HG03378 (cell line): ENCODE data around the gene SLC12A7.
"Not testable (repeated sequence)": the region's sequence is repeated elsewhere in the genome, so short reads cannot be mapped to it uniquely, and the experiment has no call there.

Experiments used
- ATAC-seq: cut with Tn5 transposase; IDR thresholded peaks from one replicate; pipeline ENCODE4 v1.9.1; 2021; ENCODE audit warnings: mild to moderate bottlenecking, moderate library complexity; ENCODE audit not compliant: unreplicated experiment

The SLC12A7 gene

DNA sequence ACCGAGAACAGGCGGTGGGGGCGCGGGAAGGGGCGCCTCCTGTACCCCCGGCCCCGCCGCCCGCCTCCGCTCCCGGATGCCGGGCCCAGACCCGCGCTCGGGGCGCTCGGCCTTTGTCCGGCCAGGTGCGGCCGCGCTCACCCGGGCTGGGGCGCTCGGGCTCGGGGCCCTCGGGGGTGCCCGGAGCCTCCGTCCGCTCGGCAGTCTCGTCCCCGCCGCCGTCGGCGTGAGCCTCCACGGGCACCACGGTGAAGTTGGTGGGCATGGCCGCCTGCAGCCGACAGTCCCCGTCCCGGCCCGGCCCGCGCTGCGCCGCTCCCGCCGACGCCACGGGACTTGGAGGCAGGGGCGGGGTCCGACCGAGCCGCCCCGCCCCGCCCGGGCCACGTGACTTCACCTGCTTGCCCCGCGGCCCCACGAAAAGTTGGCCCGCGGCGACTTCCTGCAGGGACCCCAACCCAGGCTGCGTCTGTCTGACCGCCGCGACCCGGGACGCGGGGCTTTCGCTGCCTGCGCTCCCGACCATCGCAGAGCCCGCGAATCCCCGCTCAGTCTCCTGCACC is at the start of gene SLC12A7:
Gene SLC12A7, minus strand, starts transcription at position 337 of the 563 bp plus-strand sequence. Its CDS starts 72 bp downstream, at position 265.
- no peak for ATAC-seq

DNA sequence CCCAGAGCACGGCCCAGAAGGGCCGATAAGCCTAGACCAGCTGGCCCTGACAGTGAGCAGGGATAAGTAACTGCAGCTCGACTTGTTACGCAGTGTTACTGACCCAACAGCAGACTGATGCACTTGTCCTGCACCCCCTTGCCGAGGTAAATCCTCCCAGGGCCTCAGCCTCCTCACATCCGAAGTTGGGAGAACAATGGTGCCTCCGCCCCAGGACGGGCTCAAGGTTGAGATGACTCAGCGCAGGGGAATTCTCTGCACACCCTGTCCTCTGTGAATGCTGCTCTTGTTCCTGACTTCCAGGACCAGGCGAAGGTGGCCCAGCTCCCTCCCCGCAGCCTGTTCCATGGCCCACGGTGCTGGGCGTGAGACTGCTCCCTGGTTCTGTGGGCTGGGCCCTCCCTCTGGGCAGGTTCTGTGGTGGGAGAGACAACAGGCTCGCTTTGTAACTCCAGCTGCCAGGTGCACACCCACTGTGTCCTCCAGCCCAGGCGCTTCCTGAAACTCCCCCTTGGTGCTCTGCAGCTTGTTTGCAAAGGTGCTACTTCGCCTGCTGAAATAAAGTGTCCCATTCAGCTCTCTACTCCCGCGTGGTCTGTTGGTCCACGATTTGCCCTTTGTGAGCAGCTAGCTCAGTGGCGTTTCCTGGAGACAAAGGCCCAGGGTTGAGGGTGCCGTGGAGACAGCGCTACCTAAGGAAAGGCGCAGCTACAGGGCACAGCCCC is 49.4 kb upstream of the SLC12A7 start:
- no peak for ATAC-seq

DNA sequence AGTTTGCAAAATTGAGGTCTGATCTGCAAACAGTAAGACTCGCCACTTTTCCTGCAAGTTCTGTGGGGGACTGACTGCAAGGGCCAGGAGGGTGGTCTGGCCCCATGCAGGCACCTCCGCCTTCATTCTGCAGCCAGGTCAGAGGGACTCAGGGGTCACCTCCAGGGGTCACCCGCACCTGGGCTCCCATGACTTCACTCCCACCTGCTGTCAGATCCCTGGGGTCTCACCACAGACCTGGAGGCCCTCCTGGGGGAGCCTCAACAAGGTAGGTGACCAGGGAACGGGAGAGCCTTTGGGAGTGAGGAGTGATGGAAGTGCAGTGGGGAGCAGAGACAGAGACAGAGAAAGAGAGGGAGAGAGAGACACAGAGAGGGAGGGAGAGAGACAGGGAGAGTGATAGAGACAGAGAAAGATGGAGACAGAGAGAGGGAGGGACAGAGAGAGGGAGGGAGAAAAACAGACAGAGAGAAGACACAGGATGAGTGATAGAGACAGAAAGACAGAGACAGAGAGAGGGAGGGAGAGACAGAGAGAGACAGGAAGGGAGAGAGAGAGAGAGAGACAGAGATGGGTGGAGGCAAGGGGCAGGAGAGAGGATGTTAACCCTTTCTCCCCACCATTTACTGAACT is 48.0 kb upstream of the SLC12A7 start:
- no peak for ATAC-seq

DNA sequence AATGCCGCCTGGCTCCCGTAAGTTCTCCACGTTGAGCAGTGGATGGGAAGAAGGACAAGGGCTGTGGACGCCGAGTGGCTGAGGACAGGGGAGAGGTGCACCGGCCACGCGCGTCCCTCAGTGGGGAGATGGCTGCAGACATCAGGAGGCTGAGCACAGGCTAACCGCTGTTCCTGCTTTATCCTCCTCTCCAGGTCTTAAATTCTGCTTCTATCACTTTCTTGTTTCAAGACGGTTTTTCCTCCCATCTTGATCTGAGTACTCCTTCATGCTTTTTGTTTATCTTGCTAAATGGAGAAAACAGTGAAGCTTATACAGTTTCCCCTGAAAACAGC is 47.4 kb upstream of the SLC12A7 start:
- no peak for ATAC-seq

DNA sequence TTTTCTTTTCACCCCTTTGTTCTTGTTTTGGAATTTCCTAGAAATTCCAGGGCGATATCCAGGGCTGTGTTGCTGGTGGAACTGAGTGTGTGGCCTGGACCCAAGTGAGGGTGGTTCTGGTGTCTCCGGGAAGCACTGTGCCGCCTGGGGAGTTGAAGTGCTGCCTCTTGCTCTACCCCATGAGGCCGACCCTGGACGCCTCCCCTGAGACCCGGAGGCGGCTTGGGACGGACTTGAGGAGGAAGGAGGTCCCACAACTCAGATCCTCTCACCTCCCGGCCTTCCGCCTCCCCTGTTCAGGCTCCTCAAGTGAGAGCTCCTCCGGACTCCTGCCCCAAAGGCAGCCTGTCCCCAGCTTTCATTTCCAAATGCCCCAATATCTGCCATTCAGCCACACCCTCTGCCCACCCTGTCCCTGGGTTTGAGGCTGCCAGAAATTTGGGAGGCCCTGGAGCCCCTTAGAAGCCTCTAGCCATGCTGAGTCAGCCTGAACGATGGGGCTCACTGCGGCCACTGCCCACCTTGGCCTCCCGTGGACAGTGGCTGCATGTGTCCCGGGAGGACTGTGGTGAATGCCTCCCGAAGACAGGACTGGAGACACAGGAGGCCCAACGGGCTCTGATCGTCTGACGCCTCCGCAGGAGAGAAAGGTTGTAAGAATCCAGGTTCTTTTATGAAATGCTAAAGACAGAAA is 46.9 kb upstream of the SLC12A7 start:
- no peak for ATAC-seq

DNA sequence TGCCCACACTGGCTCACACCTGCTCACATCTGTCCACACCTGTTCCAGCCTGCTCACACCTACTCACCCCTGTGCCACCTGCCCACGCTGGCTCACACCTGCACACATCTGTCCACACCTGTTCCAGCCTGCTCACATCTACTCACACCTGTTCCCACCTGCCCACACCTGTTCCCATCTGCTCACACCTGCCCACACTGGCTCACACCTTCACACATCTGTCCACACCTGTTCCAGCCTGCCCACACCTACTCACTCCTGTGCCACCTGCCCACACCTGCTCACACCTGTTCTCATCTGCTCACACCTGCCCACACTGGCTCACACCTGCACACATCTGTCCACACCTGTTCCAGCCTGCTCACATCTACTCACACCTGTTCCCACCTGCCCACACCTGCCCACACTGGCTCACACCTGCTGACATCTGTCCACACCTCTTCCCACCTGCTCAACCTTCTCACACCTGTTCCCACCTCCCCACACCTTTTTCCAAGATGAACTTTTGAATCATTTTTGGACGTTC is 45.7 kb upstream of the SLC12A7 start:
- not testable (repeated sequence) for ATAC-seq

DNA sequence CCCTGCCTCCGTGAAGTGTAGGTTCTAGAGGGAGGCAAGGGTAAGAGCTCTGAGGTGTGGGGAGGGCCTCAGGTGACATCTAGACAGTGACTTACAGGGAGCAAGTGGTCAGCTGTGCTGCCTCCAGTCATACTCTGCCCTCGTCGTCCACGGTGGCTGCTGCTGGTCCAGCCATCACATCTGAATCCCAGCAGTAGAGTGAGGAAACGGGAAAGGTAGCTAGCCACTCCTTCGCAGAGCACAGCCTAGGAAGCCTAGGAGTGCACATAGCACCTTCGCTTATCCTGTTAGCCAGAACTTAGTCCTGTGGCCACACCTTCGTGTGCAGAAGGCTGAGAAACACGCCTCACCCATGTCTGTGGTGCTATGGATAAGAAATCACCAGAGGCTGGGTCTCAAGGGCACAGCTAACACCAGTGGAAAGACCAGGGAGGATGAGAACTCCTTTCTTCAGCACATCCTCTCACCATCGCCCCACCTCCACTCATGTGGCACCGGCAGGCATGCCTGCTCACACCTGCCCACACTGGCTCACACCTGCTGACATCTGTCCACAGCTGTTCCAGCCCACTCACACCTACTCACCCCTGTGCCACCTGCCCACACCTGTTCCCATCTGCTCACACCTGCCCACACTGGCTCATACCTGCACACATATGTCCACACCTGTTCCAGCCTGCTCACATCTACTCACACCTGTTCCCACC is 45.0 kb upstream of the SLC12A7 start:
- ATAC-seq = no peak

DNA sequence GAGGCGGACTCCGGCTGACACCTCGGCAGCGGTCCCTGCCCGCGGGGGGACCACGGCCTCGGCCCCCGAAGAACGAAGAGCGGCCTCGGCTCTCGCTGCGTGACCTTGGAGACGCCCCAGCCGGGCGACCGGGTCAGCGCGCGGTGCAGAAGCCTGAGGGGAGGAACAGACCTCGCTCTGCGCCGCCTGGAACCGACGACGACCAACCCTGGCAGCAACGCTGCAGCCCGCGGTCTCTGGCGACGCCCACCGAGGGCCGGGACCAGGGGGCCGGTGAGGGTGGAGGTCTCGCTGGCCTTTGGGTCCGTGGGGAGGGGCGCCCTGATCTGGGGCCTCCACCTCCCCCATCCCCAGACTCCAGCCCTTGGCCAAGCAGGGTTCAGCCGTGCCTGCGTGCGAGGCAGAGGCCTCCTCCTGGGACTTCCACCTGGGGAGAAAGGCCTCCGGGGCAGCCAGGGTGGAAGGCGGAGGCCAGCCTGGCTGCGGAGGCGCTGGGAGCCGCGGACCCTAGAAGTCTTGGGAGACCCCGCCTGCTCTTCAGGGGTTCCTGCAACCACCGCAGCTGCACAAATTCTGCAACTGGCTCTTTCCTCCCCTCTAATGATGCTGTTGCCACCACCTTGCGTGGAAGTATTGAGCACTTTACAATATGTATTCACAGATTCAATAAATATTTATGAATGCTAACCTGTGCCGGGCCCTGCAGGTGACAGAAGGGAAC is 44.3 kb upstream of the SLC12A7 start:
- no peak for ATAC-seq

DNA sequence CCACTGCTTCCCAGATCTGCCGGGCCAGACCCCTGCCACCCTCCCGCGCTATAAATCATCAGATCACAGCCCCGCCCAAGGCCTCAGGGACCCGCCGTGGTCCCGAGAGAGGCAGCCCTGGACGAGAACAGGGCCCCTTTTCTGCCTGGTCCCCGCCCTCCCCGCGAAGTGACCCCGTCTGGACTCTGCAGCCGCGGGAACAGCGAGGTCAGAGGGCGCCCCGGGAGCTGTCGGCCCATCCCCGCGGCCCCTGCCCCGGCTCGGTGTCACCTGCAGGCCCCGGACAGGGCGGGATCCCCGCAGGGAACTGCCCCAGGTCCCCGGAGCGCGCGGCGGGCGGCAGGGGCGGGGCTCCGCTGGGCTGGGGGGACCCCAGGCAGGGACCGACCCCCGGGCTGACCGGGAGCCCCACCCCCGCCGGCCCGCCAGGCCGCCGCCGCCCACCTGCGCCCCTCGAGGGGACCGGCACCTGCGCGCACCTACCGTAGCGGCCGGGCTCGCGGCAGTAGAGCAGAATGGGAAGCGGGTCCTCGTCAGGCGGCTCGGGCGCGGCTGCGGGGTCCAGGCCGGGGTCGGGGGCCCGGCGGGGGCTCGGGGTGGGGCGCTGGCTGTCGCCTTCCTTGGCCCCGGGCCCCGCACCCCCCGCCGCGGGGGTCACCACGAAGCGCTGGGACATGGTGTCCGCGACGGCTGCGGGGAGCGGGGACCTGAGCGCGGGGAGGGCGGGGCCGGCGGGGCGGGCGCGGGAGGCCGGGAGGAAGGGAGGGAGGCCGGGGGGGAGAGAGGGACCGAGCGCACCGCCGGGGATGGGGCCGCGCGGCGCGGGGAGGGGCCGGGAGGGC is 43.5 kb upstream of the SLC12A7 start:
- no peak for ATAC-seq

DNA sequence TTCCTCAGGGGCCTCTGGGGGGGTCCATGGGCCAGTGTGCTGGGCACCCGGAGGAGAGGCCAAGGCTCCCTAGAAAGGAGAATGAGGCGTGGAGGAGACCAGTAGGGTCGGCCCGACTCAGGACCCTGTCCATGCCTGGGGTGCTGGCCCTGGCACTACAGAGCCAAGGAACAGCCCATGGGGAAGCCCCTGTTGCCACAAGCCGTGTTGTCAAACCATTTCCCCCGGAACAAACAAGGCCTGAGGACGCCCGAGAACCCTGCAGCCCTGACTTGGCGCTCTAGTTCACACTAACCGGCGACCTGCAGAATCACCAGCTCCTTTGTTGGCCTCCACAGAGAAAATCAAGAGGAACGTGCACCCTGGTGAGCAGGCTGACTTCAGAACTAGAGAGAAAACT is 41.6 kb upstream of the SLC12A7 start:
- ATAC-seq = no peak

DNA sequence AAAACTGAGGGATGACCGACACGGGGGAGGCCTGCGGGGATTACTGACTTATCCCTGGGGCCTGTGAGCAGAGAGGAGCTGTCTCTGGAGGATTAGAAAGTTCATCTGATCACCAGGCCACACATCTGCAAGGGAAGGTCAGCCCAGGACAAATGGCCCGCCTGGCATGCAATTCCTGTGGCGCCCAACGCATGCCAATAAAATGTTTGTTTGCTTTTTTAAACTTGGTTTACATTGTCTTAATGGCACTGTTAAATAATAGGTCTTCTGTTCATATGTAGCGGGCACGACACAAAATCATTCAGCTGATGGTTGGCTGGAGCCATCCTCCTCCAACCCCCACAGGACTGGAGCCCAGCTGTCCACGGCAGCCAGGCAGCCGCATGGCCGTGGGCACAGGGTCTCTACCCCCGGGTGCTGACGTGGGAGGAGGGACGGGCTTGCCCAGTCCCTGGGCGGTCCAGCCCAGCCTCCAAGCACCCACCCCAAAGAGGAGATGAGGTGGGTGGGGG is 41.0 kb upstream of the SLC12A7 start:
- no peak for ATAC-seq

DNA sequence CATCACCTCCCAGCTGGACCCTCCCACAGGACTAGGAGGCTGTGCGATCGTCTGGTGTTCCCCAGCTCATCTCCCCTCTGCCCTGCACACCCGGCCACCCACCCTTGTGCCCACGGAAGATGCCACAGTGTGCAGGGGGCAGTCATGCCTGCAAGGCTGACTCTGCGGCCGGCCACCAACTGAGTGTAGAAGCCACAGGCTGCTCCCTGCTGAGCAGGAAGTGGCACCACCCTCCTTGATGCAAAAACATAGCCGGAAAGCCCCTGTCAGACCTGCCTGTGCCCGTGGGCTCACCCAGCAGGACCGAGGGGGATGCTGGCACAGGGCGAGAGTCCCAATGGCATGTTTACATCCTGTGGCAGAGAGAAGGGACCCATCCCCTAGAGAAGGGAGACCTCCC is 40.3 kb upstream of the SLC12A7 start:
- no peak for ATAC-seq

DNA sequence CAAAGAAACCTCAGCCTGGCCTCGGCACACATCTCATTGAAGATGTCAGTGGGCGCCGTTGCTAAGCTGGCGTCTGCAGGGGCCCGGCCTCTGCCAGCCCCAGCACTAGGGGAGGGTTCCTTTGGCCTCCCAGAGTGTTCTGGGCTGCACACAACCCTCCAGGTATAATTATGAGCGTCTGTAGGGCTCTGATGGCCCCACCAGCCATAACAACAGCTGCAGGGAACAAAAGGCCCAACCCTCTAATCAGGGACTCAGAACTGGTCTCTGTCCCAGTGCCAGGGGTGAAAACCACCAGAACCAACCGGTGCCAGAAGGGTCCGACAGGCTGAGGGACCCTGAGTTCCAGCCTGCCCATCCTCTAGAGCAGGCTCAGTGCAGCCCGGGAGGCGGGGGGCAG is 39.5 kb upstream of the SLC12A7 start:
- no peak for ATAC-seq

DNA sequence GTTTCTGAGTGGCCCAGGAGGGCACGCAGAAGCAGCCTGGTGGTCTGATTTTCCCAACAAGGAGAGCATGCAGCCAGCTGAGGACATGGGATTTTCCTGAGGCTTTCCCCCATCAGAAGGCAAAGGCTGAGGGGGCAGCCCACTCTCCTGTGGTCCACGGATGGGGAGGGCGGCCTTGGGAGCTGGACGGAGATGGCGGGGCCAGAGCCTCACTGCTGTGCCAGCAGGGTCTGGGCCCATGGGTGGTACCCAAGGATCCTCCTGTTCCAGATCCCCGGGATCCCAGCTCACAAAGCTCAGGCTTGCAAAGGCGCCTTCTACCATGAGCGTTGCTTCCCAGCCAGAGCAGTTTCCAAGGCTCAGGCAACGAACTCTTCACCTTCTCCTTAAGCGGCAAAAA is 39.0 kb upstream of the SLC12A7 start:
- ATAC-seq = no peak

DNA sequence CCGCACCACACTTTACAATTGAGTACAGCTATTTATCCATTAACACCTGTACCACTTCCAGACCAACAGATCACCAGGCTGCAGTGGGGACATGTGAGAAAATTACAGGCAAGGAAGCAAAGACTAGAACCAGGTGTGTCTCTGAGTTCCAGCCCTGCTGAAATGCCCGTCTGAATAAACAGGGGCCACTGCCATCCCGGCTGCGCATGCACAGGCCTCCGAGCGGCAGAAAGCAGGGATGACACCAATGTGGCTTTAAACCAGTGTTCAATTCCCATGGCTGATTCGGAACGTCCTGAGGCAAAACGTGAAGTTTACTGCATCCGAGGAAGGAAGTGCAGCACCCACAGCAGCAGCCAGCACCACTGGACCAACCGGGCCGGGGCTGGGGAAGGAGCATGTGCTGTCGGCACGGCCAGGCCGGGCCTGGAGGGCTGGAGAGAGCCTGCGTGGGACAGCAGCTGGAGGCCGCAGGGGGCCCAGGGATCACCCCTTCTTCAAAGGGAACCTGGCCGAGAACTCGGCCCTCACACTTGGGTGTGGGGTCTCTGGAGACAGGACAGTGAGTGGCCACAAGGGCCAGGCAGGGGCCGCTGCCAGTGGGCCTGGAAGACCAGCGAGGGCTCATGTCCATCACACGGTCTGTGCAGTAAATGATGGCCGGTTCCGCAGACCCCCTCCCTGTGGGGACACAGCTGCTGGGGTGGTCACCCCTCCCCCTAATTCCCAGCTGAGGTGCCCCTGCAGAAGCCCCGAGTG is 33.0 kb upstream of the SLC12A7 start:
- no peak for ATAC-seq

DNA sequence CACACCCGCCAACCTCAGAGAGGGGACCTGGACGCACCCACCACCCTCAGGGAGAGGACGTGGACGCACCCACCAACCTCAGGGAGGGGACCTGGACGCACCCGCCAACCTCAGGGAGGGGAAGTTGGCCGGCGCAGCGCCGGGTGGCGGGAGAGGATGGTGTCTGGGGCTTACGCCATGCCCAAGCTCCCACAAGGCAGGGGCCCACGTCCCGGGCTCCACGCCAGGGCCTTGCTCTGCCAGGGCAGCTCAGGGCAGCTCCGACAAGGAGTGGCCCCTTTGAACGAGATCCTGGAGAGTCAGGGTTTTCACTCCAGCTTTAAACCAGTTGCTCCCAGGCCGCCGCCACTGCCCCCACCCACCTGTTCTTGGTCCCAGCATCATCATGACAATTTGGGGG is 32.2 kb upstream of the SLC12A7 start:
- ATAC-seq = no peak

DNA sequence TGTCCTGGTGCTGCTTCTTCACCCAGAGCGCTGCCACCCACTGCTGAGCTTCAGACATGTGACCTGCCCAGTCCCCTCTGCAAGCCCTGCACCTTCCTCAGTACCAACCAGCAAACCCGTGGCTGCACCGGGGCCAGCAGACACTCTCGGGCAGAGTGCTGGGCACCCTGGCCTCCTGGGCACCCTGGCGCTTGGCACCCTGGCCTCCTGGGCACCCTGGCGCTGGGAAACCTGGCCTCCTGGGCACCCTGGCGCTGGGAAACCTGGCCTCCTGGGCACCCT is 31.7 kb upstream of the SLC12A7 start:
- ATAC-seq = no peak

DNA sequence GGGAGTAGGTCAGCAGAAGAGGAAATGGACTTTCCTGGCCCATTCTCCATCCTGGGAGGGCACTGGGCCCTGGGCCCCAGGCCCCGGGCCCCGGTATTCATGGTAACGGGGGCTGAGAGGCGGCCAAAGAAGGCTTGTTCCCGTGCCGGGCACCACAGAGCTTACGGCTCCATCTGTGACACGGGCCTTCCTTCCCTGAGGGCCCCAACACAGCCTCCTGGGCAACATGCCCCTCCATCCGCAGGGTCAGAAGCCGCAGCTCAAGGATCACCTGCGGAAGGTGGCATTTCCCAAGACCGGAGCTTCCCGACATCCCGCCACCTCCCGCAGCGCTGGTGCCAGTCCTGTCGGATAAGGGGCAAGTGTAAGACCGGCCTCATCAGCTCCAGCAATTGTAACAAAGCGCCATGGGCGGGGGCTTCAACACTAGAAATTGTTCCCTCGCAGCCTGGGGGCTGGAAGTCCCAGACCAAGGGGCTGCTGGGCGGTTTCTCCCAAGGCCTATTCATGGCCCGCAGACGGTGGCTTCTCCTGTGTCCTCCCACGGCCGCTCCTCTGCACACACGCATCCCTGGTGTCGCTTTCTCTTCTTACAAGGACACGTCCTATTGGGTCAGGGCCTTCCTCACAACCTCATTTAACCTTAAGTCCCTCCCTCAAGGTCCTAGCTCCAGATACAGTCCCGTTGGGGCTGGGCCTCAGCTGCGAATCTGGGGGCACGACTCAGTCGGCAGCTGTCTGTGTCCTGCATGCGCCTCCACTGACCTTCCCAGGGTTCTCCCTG is 31.2 kb upstream of the SLC12A7 start:
- ATAC-seq = no peak
